Measurements from ENCODE around the gene TSPAN4.

The TSPAN4 gene

GRCh38 chr11:893008-893654 lies 50.5 kb downstream of the TSPAN4 start:
- DNase-seq: no peak

DNA sequence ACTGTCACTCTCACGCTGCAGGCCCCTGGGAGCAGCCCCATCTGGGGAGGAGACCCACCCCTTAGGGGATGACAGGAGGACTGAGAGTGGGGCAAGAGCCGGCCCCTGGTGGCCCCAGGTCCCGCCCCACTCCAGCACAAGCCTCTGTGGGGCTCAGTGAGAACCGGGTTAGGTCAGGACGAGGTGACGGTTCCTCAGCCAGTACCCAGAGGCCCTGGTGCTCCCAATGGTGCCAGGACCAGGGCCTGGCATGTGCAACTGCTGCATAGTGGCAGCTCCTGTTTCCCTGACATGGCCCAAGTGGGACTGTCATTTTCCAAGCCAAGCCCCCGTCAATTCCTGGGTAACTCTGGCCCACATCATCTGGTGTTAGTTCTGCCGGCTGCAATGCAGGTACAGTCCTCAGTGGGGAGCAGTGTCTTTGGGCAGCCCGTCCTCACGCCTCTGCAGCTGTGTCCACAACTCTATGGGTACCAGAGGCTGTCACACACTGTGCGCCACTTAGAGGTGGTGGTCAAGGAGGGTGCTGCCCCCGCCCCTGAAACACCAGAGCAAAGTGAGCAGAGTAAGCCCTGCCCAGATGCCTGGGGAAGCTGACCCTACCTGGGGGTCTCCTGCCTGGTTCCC lies 52.0 kb downstream of the TSPAN4 start:
- no peak for DNase-seq

GRCh38 chr11:895331-896110 lies 52.9 kb downstream of the TSPAN4 start:
- no peak for DNase-seq

GRCh38 chr11:897253-898142 lies 54.8 kb downstream of the TSPAN4 start:
- no peak for DNase-seq

GRCh38 chr11:898143-898511 lies 55.5 kb downstream of the TSPAN4 start:
- peak; percentile 15 for DNase-seq

- DNase-seq: peak; percentile 13
Measured at GRCh38 chr11:898540-899190, 56.0 kb downstream of the TSPAN4 start.

DNA sequence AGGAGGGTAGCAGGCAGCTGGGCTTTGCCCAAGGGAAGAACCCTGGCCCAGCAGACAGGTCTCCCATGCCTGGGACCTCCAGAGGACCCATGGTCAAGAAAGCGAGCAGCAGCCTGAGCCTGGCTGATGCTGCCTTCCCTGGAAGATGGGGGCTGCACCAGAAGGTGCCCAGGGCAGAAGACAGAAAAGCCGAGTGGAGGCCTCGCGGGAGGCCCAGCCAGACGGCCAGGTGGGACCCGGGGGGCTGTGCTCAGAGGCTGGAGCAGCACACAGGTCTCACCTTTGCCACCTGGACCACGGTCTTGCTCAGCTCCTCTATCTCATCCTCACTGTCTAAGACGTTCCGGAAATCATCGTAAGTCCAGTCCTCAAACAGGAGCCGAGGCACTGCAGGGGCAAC lies 57.1 kb downstream of the TSPAN4 start:
- no peak for DNase-seq

- DNase-seq: no peak
Measured at GRCh38 chr11:900545-900944, 57.9 kb downstream of the TSPAN4 start.

DNA sequence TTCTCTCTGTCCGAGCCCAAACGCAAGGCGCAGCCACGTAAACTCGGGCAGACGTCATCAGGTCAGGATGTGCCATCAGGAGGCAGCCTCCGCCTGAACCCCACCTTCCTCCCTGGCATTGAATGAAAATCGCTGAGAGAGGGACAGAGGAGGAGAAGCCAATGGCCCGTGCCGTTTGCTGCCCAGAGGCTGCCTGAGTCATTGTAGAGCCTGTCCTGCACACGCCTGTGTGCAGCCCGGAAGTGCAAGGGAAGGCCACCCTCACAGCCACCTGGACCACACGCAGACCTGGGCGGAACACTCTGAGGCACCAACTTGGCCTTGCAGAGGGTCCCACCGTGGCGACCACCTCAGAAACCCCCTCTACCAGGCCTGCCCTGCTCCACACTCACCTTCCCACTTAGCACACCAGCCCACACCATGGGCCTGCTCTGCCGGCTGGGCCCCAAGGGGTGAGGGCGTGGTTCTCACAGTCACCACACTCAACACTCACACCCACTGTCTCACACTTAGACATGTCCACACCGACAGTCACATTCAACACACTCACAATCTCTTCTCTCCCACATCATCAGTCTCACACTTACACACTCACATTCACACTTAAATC lies 58.9 kb downstream of the TSPAN4 start:
- no peak for DNase-seq

DNA sequence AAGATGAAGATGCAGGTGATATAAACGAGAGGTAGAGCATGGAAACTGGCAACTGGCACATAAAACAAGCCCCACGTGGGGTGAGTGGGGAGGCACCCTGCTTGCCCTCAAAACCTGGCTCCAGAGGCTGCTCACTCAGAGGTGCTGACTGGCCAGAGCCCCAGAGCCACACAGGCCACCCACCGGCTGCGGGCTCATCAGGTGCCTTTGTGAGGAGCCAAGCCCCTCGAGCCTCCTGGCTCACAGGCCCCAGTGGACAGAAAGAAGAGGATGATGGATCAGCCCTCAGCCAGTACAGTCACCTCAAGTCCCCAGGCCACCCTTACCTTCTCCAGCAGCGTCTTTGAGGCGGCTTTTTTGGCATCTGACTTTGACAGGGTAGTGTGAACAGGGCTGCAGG lies 61.7 kb downstream of the TSPAN4 start:
- no peak for DNase-seq

DNA sequence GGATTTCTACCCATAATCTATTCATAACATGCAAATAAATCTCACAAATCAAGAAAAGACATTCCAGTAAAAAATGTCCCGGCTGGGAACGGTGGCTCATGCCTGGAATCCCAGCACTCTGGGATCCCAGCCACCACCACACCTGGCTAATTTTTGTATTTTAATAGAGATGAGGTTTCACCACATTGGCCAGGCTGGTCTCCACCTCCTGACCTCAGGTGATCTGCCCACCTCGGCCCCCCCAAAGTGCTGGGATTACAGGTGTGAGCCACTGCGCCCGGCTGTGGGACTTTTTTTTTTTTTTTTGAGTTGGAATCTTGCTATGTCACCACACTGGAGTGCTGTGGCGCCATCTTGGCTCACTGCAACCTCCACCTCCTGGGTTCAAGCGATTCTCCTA lies 63.3 kb downstream of the TSPAN4 start:
- no peak for DNase-seq

- DNase-seq: no peak
Measured at GRCh38 chr11:907668-908067, 65.0 kb downstream of the TSPAN4 start.

DNA sequence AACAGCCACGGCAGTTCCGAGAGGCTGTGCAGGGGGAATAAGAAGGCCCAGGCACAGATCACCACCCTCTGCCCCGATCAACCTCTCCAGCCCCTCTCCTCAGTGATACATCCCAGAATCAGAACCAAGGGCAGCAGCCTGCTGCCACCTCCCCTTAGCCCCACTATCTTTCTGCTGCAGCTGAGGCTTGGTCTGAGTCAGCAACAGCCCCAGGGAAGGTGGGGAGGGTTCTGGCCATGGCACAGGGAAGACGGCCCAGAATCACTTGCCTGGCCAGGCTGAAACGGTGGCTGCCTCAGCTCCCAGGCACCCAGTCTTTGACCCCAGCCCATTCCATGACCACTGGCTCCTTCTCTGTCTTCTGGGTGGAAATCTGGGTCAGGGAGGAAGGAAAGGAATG lies 65.6 kb downstream of the TSPAN4 start:
- DNase-seq: no peak

DNA sequence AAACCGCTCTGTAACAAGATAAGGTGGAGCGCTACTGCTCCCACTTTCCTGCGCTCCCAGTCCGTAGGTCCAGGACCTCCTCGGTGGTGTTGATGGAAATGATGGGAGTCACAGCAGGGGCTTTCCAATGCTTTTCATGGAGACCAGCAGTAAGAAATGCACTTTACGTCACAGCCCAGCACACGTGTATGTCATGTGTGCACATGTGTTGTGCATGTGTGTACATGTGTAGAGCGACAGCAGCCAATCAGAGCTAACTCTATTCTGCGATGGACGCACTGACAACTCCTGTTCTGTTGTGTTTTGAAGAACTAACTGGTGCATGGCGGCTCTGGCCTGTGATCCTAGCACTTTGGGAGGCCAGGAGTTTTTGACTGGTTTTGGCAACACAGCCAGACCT lies 66.8 kb downstream of the TSPAN4 start:
- DNase-seq: no peak

- no peak for DNase-seq
Measured at GRCh38 chr11:910044-910588, 67.5 kb downstream of the TSPAN4 start.

GRCh38 chr11:910589-911030 lies 68.0 kb downstream of the TSPAN4 start, which contains the start of gene CHID1:
TSS of gene CHID1 (minus strand) at chr11:910810. CDS start at chr11:904816, 5,994 bp downstream.
- peak; percentile 91 for DNase-seq

- DNase-seq: peak; percentile 68
Measured at GRCh38 chr11:911031-911889, 68.6 kb downstream of the TSPAN4 start.

DNA sequence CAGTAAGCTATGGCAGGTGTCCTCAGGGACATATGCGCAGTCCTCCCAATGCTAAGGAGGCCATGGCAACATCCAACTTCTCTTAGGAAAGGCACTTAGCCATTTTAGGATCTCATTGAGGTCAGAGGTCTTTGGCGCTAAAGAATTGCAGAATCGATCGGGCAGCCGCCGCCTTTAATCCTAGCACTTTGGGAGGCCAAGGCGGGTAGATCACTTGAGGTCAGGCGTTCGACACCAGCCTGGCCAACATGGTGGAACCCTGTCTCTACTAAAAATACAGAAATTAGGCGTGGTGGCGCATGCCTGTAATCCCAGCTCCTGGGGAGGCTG lies 69.2 kb downstream of the TSPAN4 start:
- DNase-seq: no peak

DNA sequence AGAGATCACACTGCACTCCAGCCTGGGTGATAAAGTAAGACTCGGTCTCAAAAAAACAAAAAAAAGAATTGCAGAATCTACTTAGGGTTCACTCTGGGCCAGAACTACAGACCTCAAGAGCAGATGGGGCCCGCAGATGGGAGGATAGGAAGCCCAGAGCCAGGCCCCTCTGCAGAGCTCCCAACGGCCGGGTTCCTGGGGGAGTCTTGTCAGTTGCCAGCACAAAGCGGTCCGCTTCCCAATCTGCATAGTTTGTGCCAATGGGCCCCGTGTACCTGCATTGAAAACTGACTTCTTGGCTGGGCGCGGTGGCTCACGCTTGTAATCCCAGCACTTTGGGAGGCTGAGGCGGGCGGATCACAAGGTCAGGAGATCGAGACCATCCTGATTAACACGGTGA lies 69.6 kb downstream of the TSPAN4 start:
- DNase-seq: no peak

DNA sequence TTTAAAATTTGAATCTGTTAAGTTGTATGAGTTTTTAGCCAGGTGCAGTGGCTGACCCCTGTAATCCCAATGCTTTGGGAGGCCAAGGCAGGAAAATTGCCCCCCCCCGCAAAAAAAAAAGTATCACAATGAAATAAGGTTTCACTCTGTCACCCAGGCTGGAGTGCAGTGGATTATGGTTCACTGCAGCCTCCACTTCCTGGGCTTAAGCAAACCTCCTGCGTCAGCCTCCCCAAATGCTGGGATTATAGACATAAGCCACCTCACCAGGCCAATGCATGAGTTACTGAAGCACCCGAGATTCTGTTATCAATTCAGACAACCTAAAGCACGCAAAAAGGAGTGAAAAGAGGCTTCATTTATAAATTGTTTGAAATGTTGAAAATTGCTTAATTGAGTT lies 70.4 kb downstream of the TSPAN4 start:
- no peak for DNase-seq

- DNase-seq: no peak
Measured at GRCh38 chr11:914204-914603, 71.6 kb downstream of the TSPAN4 start.
